ENCODE data around the gene GRHL1.

- TF ChIP-seq EZH2 (IDR thresholded peaks at IDR 0.05; ENCODE audit: low read length) (no peak), CTCF (optimal IDR thresholded peaks at IDR 0.05 in 1 of 3, IDR thresholded peaks at IDR 0.05 in 1 of 3, conservative IDR thresholded peaks at IDR 0.05 in 1 of 3; ENCODE audit: extremely low read depth in 1 of 3, insufficient read depth in 2 of 3, low read length in 3 of 3) (no peak)
Measured at GRCh38 chr2:10028407-10028987, 77.0 kb downstream of the GRHL1 start.
